NT2/D1 (cell line): Measurements from ENCODE around the gene SAMD13.

Source experiments
- SUZ12 ChIP-seq: IDR thresholded peaks from 2 replicates; pipeline ENCODE4 v1.6.1; 2011; ENCODE audit not compliant: insufficient read length, insufficient read depth; ENCODE audit errors: extremely low read depth
- YY1 ChIP-seq: IDR thresholded peaks from 2 replicates; pipeline ENCODE4 v1.6.1; 2011; ENCODE audit not compliant: insufficient read length, insufficient read depth

DNA sequence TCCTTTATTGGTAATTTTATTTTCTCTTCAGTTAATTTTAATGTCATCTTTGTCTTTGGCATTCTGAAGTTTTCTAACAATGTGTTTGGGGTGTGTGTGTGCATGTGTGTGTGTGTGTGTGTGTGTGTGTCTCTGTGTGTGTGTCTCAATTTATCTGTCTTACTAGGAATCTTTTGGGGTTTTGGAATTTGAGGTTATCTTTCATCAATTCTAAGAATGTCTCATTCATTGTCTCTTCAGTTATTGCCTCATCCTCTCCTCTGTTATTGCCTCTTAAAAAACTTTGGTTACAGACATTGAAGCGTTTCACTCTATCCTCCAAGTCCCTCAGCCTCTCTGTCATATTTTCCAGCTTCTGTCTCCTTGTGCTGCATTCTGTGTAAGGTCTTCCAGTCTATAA is 18.1 kb upstream of the SAMD13 start:
- TF ChIP-seq YY1, result no peak
- no peak for TF ChIP-seq SUZ12
